GM18858 (cell line): ENCODE data around the gene PPP1R16B.
"Not testable (repeated sequence)": the region's sequence is repeated elsewhere in the genome, so short reads cannot be mapped to it uniquely, and the experiment has no call there.

ENCODE experiments used
- ATAC-seq: cut with Tn5 transposase; IDR thresholded peaks from one replicate; pipeline ENCODE4 v1.9.1; 2021; ENCODE audit not compliant: unreplicated experiment

The PPP1R16B gene

DNA sequence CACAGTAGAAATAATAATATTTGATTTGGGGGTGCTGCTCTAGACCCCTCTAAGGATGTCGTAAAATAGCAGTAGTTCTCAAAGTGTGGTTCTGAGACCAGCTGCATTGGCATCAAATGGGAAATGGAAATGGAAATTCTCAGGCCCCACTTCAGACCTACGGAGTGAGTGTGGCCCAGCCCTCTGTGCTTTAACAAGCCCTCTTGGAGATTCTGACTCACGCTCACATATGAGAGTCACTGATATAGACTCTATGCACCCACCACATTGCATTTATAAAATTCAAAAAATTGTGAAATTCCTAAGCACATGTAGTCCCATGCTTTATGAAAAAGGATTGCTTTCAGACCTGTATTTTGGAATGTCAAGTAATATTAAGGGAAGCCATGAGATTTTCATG, 14.2 kb upstream of the PPP1R16B start:
- no peak for ATAC-seq

DNA sequence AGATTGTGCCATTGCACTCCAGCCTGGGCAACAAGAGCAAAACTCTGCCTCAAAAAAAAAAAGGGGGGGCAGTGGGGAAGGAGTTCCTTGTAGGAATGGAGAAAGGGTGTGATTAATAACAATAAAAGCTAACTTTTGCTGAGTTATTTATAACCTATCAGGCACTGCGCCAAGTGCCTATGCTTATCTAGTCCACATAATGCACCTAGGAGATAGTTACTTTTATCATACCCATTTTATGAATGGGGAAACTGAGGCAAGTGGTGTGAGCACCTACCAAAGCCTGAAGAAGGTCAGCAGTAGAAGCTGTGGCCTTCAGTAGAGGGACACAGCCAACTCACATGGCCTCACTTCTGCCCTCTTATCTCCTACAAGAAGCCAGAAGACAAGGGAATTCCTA, 13.6 kb upstream of the PPP1R16B start:
- ATAC-seq = no peak

DNA sequence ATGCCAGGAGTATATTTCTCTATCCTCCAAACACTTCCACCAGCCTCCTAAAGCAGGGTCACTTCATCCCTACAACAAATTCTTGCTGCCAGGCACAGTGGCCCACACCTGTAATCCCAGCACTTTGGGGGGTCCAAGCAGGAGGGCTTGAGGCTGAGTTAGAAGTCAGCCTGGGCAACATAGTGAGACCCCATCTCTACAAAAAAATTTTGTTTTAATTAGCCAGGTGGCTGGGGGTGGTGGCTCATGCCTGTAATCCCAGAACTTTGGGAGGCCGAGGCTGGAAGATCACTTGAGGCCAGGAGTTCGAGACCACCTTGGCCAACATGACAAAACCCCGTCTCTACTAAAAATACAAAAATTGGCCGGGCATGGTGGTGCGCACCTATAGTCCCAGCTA, 11.4 kb upstream of the PPP1R16B start:
- ATAC-seq = not testable (repeated sequence)

DNA sequence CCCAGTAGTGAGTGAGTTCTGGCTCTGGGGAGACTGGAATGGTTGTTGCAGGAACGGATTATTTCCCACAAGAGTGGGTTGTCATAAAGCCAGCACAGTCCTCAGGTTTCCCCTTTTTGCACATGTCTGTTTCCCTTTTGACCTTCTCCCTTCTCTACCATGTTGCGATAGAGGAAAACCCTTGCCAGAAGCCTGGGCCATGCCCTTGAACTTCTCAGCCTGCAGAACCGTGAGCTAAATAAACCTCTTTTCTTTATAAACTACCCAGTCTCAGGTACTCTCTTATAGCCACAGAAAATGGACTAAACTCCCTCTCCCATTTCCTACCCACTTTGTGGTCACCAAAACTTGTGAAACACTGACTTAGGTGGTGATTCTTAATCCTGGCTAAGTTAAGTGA, 7.2 kb upstream of the PPP1R16B start:
- ATAC-seq = no peak

DNA sequence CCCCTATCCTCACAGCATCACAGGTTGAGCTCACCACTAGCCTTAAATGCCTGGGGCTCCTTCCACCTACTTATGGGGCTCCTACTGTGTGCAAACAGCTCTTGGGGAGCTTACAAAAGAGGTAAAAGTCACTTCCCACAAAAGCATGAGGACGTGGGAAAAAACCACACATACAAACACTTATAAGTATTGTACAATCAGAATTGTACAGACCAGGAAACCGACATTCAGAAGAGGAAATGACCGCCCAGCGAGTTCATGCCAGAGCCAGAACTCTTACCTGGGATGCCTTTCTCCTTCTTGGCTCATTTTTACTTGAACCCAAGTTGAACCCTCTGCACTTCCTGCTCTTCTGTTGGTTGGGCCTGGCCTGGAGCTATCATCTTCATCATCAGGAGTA, 6.3 kb upstream of the PPP1R16B start:
- no peak for ATAC-seq

DNA sequence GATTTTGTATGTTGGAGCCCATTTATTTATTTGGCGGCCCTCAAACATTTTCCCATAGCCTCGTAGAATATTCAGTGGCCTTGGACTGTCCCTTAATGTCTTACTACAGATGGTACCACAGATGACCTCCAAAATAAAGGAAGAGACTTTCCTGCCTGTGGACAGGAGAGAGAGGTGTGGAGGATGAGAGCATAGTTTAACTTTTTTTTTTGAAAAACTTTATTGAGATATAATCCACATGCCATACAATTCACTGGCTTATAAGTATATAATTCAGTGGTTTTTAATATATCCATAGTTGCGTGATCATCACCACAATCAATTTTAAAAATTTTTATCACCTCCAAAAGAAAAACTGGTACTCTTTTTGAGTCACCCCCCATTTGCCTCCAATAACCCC, 4.6 kb upstream of the PPP1R16B start:
- ATAC-seq = no peak

DNA sequence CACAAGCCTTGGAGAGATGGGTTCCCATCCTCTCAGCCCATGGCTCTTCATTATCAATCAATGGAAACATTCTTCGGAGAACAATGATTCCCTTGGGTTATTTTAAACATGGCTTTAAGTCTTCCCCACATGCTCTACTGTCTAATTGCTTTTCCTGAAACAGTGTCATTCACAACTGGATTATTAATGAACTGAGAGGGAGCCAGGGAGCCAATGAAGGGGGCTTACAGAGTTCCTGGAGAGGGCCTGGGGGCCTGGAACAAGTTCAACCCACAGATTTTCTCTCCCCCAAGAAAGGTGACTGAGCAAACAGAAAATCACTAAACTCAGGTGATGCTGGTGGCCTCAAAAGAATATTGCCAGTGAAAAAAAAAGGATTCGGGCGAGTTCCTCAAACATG, 1.3 kb upstream of the PPP1R16B start:
- no peak for ATAC-seq

DNA sequence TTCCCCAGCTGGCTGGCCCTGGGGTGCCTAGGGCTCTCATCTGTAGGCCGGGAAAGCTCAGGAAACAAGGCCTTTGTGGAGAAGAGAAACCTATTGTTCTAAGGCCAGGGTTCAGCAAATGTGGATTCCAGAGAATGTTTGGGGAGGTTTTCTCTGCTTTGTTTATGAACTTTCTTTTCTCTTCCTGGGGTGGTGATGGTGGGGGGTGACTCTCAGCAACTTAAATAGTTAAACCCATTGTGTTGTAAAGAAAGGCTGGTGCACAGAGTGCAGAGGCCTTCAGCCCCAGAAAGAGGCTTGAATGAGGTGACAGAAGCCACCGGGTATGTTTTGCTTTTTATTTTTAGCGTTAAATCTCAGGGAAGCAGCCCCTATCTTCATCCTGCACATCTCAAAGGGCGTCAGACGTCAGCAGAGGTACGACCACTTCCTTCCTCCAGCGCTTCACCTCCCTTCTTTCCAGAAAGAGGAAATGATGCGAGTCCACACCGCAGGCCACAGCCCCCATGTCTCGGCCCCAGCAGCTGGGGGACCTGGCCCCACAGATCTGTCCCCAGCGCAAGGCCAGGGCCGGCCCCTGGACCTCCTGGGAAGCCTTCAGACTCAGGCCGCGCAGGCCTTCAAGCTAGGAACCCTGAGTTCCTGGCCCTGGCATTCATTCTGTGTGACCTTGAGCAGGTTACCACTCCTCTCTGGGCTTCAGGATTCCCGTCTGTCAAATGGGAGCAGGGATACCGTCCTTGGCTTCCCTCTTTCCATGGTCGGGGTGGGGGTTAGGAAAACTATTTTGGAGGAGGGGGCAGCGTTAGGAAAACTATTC, 605 bp upstream of the PPP1R16B start:
- no peak for ATAC-seq

DNA sequence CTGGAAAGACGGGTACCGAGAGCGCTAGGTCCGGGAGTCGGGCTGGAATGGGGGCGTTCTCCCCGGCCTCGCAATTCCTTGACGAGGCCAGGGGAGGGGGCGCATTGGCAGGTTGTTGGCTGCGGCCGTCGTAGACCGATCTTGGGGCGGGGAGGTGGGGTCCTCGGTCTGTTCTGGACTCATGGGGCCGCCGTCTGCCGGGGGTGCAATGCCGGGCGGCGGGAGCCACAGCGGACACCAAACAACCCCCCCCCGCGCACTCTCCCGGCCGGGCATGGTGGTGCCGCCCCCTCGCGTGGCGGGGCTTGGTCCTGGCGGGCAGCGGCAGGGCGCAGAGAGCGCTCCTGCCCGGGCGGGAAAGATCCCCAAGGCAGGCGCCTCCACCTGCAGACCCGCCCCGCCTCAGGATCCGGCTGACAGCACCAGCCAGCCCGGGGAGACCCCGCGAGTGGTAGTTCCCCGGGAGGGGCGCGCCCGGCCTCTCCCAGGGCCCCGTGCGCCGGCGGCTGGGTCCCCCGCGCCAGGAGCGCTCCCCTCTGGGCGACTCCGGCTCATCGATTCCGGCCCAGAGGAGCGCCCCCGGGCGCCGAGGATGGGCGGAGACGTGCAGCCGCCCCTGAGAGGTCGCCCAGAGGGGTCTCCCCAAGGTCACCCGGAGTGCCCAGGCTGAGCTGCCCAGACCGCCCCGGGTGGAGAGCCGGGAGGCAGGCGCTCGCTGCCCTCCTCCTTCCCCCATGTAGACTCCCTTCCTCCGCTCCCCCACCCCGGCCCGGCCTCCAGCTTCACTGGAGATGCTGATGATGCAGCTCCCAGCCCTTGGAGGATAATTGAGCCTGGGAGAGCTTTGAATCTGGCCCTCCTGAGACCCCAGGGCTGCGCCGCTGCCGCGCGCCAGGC, 709 bp downstream of the PPP1R16B start:
- no peak for ATAC-seq

DNA sequence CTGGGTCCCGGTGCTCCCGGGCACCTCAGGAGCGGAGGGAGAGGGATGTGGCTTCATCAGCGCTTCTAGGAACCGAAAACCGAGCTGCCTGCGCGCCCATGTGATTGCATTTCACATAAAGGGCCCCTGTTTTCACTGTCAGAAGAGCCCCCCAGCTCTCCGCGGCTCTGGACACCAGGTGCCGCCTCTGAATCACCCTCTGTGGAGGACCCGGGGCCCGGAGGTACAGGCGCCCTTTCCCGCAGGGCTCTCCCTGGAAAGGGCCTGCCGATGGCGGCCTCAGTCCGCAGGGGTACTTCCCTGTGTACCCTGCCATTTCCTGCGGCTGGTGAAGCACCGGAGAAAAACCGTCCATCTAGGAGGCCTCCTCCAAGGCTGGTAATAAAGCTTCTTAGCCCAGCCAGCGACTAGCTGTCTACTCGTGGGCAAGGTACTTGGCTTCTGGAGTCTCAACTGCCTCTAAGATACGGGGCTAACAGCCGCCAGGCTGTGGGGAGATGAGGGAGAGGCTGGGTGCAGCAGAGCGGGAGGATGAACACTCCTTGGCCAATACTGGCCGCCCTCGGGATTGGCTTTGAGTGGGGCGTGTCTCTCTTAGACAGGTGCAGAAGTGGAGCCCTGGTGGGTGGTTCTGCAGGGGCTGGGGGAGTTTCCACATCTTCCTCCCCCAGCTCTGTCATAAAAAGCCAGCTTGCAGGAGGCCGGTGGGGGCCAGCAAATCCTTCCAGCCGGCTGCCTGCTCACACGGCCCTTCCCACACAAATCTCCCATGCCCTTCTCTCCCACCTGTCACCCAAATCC, 1.6 kb downstream of the PPP1R16B start:
- no peak for ATAC-seq

DNA sequence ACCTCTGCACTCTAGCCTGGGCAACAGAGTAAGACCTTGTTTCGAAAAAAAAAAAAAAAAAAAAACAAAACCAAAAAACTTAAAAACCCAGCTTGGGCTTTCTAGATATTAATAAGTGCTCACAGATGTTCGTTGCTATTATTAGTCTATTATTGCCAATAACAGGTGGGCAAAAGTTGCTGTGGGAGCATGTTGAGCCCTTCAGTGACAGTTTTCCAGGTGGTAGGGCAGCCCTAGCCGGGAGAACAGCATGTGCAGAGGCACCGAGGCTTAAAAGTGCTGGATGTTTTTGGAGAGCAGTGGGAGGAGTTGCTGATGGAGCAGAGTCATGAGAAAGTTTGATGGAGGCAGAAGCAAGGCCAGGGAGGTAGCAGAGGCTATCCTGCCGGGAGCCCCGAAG, 4.4 kb downstream of the PPP1R16B start:
- ATAC-seq = no peak

DNA sequence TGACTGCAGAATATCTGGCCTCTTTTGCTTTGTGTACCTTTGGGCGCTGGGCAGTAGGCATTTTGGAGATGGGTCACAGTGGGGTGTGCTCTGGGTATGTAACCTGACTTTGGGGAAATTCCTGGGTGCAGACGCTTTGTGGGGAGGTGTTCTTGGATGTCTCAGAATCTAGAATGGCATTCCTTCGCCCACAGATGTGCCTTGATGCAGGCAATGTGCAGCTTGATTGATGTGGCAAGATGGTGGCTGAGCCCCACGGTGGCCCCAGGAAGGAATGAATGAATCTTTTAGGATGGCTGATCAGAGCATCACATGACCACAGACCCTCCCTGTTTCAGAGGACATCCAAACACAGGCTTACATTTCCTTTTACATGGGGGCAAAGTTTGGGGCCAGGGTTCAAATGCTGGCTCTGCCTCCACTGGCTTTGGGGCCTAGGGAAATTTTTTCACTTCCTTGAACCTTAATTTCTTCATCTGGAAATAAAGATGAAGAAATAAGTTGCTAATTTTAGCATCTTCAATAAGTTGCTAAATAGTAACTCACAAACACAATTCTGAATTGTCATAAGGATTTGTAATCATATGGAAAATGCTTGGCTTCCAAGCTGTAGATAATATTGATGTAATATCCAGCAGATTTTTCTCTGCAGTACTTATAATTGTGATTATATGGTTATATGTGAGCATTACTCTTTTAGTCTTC, 5.6 kb downstream of the PPP1R16B start:
- no peak for ATAC-seq

DNA sequence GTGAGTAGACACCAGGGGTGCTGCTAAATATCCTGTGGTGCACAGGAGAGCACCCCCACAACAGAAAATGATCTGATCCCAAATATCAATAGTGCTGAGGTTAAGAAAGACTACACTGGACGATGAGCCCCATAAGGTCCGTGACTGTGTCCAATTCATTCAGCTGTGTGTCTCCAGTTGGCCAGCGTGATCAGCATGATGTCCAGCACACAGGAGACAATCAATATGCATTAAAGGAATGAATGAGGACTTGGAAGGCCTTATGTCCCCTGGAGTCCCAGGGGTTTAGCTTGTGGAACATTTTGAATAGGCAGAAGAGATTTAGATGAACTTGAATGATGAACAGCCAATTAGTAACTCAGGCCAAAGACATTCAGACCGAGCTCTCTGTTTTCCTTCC, 6.3 kb downstream of the PPP1R16B start:
- ATAC-seq = no peak

DNA sequence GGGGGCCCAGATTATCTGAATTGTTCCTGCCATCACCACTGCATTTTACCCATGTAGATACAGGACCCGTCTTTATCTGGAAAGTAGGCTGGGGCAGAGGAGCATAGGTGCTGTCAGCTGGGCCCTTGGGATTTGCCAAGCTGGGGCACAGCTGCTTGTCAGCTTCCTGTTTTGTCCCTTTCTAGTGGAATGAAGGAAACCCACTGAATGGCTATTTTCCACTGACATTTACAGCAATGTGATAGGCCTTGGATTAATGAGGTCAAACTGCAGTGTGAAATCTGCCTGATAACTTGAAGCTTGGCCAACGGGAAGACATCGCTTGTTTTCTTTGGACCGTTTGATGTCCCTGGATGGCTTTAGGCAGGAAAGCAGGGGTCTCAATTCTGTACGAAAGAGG, 6.7 kb downstream of the PPP1R16B start:
- ATAC-seq = no peak

DNA sequence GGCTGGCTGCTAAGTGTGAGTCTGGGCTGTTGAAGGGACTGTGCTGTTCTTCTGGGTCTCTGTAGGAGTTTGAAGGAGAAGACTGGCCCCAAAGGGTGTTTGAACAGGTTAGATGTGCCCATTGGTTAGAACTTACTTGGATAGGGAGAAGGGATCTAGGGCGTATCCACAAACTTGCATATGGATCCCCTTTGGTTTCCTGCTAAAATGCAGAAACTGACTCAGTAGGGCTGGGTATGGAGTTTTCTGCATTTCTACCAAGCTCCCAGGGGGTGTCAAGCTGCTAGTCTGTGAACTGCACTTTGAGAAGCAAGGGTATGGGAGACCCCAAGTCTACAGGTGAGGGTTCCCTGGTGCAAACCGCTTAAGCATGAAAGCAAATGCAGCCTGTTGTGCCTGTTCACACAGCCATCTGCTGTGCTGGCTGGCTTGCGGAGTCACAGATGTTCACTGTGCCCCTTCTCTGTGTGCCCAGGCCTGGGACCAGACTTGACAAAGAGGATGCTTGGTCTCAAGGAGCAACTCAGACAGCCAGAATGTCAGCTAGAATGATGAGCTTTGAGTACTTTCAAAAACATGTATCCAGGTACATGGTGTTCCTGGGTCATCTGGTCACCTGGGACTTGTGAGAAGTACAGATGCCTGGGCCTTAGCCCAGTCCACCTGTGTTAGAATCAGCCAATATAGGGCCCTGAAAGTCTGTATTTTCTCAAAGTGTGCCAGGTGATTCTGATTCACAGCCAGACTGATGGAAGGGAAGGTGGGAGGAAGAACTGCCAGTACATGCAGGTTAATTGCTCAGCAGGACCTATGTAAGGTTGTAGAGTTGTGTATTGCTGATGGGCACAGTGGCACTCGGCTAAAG, 7.4 kb downstream of the PPP1R16B start:
- ATAC-seq = no peak

DNA sequence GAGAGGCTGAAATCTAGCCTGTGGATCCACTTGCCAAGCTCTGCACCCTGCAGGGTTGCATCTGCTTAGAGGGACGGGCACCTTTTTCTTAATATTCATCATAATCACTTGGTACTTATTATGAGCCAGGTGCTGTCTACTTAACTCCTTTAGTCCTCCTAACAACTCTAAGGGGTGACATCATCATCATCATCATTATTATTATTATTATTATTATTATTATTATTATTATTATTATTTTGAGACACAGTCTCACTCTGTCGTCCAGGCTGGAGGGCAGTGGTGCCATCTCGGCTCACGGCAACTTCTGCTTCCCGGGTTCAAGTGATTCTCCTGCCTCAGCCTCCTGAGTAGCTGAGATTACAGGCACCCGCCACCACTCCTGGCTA, 8.1 kb downstream of the PPP1R16B start:
- not testable (repeated sequence) for ATAC-seq

DNA sequence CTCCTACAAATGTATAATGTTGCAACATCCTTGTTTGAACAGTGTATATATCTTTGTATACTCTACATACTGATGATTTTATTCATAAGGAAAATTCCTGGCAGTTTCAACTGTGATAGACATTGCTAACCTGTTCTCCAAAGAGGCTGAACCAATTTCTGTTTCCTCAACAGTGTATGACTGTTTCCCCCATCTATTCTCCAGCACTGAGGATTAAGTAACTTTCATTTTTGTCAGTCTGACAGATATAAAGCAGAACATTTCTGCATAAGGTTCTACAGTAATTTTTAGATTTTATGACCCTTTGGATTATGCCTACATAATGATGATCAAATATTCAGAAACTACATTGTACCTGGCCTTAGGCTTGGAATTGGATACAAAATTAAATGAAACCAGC, 9.9 kb downstream of the PPP1R16B start:
- no peak for ATAC-seq

DNA sequence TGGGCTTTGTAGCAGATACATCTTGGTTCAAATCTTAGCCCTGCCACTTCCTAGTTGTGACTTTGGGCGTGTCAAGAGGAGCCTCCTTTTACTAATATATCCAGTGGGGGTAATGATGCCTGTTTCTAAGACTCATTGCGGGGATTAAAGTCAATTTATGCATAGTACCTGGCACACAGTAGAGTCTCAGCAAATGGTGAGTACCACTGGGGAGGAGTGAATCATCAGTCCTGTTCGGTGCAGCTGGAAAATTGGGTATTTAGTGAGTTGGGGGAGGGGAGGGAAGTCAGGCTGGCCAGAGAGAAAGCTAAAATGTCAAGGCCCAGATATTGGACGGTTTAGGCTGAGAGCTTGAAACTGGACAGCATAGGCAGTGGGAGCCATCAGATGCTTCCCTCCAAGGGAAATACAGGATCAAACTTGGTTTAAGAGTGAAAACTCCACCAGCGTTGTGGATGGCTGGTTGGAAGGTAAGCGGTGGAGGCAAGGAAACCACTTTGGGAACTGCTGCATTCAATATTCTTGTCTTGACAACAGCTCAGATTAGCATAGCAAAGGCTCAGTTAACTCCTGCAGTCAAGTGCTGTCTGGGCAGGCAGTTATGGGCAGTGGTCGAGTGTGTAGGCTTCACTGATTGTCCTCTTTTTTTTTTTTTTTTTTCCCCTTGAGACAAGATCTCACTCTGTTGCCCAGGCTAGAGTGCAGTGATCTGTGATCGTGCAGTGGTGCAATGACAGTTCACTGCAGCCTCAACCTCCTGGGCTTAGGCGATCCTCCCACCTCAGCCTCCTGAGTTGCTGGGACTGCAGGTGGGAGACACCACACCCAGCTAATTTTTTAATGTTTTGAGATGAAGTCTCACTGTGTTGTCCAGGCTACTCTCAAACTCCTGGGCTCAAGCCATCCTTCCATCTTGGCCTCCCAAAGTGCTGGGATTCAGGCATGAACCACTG, 12.9 kb downstream of the PPP1R16B start:
- no peak for ATAC-seq

DNA sequence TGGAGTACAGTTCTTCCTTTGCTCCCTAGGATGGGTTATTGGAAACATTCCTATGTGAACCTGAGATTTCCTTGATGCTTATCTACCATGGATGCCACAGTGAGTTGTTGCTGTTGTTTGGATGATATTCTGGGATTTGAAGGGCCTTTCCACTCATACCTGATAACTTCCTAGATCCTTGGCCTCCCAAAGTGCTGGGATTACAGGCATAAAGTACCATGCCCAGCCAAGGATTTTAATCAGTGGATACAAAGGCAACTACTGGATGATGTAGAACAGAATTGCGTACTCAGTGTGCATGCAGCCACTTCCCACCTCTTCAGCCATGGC, 20.0 kb downstream of the PPP1R16B start:
- ATAC-seq = no peak
